IMR-90 (cell line): ENCODE data around the gene TNFRSF21. TPM values are rescaled to one million over a fixed set of nuclear protein-coding genes. Genes with fewer than 3 reads are reported as not detected.

Experiments
- ATAC-seq: fragments of 200-7000 bp; cut with Tn5 transposase; 2 replicates; pipeline ENCODE4 v1.9.1; 2020; ENCODE audit warnings: low read depth, mild to moderate bottlenecking, moderate library complexity
- BruUV-seq: library from RNA; stranded (reverse); fragments of 400-500 nt; replicated peaks from 2 replicates; lab custom pipeline; 2021; lab: Mats Ljungman, UMichigan
- CTCF ChIA-PET: fragments of 300-600 bp; formaldehyde crosslinking; extraction: SDS; loops from one replicate; lab custom pipeline; 2021; ENCODE audit warnings: antibody characterized with exemption; lab: Yijun Ruan, JAX
- POLR2A ChIA-PET: fragments of 300-600 bp; sonication (Branson Sonifier 250); formaldehyde crosslinking; loops from one replicate; lab custom pipeline; 2022; ENCODE audit warnings: antibody characterized with exemption; ENCODE audit not compliant: unreplicated experiment; lab: Charles Lee
- DNase-seq: peaks from one replicate; pipeline ENCODE4 v3.0.0; 2013
- H2AFZ ChIP-seq: replicated peaks from 2 replicates; pipeline ENCODE3; 2013; ENCODE audit warnings: low read length, mild to moderate bottlenecking; ENCODE audit not compliant: poor library complexity
- H2AK5ac ChIP-seq: 2 replicates; pipeline ENCODE4 v1.6.1; 2013; ENCODE audit warnings: low read depth, low read length, inconsistent platforms
- H2AK9ac ChIP-seq: replicated peaks from 2 replicates; pipeline ENCODE3; 2013; ENCODE audit warnings: mild to moderate bottlenecking, low read depth, low read length, moderate library complexity; ENCODE audit not compliant: poor library complexity
- H2BK120ac ChIP-seq: 2 replicates; pipeline ENCODE4 v1.6.1; 2013; ENCODE audit warnings: low read depth, low read length, inconsistent platforms
- H2BK15ac ChIP-seq: 3 replicates; pipeline ENCODE4 v1.6.1; 2013; ENCODE audit warnings: low read depth, low read length, inconsistent platforms
- H2BK20ac ChIP-seq: 2 replicates; pipeline ENCODE4 v1.6.1; 2013; ENCODE audit warnings: low read depth, mild to moderate bottlenecking, inconsistent platforms, low read length, moderate library complexity
- H2BK5ac ChIP-seq: 2 replicates; pipeline ENCODE4 v1.6.1; 2013; ENCODE audit warnings: mild to moderate bottlenecking, low read depth, low read length, inconsistent platforms; ENCODE audit not compliant: poor library complexity, severe bottlenecking
- H3K14ac ChIP-seq: replicated peaks from 2 replicates; pipeline ENCODE4 v1.6.1; 2013; ENCODE audit warnings: low read depth, low read length, inconsistent platforms
- H3K18ac ChIP-seq: 2 replicates; pipeline ENCODE4 v1.6.1; 2013; ENCODE audit warnings: low read depth, low read length, control low read depth
- H3K23ac ChIP-seq: 2 replicates; pipeline ENCODE4 v1.6.1; 2013; ENCODE audit warnings: low read depth, low read length, inconsistent platforms
- H3K27ac ChIP-seq: 2 replicates; pipeline ENCODE4 v1.5.1; 2013; ENCODE audit warnings: mild to moderate bottlenecking, control low read depth, low read length; ENCODE audit not compliant: insufficient read depth
- H3K27me3 ChIP-seq: 2 replicates; pipeline ENCODE4 v1.6.1; 2013; ENCODE audit warnings: low read length; ENCODE audit not compliant: control insufficient read depth, insufficient read depth
- H3K36me3 ChIP-seq: 2 replicates; pipeline ENCODE4 v1.6.1; 2013; ENCODE audit warnings: low read length, mixed read lengths; ENCODE audit not compliant: control insufficient read depth, insufficient read depth
- H3K4ac ChIP-seq: 2 replicates; pipeline ENCODE4 v1.6.1; 2013; ENCODE audit warnings: low read depth, low read length, inconsistent platforms
- H3K4me1 ChIP-seq: 2 replicates; pipeline ENCODE4 v1.6.1; 2013; ENCODE audit warnings: low read length, mixed read lengths; ENCODE audit not compliant: control insufficient read depth, insufficient read depth
- H3K4me2 ChIP-seq: 2 replicates; pipeline ENCODE4 v1.6.1; 2013; ENCODE audit warnings: low read depth, mild to moderate bottlenecking, control low read depth, low read length, moderate library complexity
- H3K4me3 ChIP-seq: 2 replicates; pipeline ENCODE4 v1.5.1; 2013; ENCODE audit warnings: low read depth, mild to moderate bottlenecking, control low read depth, low read length, moderate library complexity; ENCODE audit not compliant: insufficient read depth
- H3K56ac ChIP-seq: 2 replicates; pipeline ENCODE4 v1.6.1; 2013; ENCODE audit warnings: low read length, inconsistent platforms; ENCODE audit not compliant: insufficient read depth; ENCODE audit errors: extremely low read depth
- H3K79me1 ChIP-seq, 2 experiments: 2 replicates each; pipeline ENCODE4 v1.6.1; 2013; ENCODE audit warnings: low read length in 2 of 2, inconsistent platforms in 1 of 2, low read depth in 1 of 2
- H3K9ac ChIP-seq: 2 replicates; pipeline ENCODE4 v1.6.1; 2013; ENCODE audit warnings: low read depth, low read length, control low read depth
- H3K9me1 ChIP-seq: 2 replicates; pipeline ENCODE4 v1.6.1; 2013; ENCODE audit warnings: low read length, inconsistent platforms; ENCODE audit not compliant: insufficient read depth
- H3K9me3 ChIP-seq: 2 replicates; pipeline ENCODE4 v1.6.1; 2013; ENCODE audit warnings: low read length; ENCODE audit not compliant: control insufficient read depth, insufficient read depth
- H4K20me1 ChIP-seq: 2 replicates; pipeline ENCODE4 v1.6.1; 2013; ENCODE audit warnings: low read length, inconsistent platforms; ENCODE audit not compliant: insufficient read depth
- H4K5ac ChIP-seq: 2 replicates; pipeline ENCODE4 v1.6.1; 2013; ENCODE audit warnings: mild to moderate bottlenecking, low read depth, low read length, control low read depth
- H4K8ac ChIP-seq, 2 experiments: 2 replicates each; pipeline ENCODE4 v1.6.1; 2013; ENCODE audit warnings: low read depth in 2 of 2, low read length in 2 of 2, control low read depth in 1 of 2, inconsistent platforms in 1 of 2
- H4K91ac ChIP-seq: 2 replicates; pipeline ENCODE4 v1.6.1; 2013; ENCODE audit warnings: low read depth, low read length, inconsistent platforms; ENCODE audit not compliant: insufficient read depth
- BHLHE40 ChIP-seq: fragments of 150-350 bp; IDR thresholded peaks from 2 replicates; pipeline ENCODE4 v1.6.1; 2016; ENCODE audit warnings: mild to moderate bottlenecking, low read depth, low read length
- CHD1 ChIP-seq: IDR thresholded peaks from 2 replicates; pipeline ENCODE4 v1.6.1; 2012; ENCODE audit warnings: low read depth, low read length, improper control_type of control experiment
- CTCF ChIP-seq: conservative IDR thresholded peaks from 2 replicates; pipeline ENCODE4 v1.5.1; 2012; ENCODE audit warnings: mild to moderate bottlenecking, low read depth, low read length, improper control_type of control experiment
- FOS ChIP-seq: fragments of 150-350 bp; IDR thresholded peaks from 2 replicates; pipeline ENCODE4 v1.6.1; 2016; ENCODE audit warnings: low read depth, low read length
- MAZ ChIP-seq: IDR thresholded peaks from 2 replicates; pipeline ENCODE4 v1.6.1; 2012; ENCODE audit warnings: low read depth, mild to moderate bottlenecking, low read length, improper control_type of control experiment, moderate library complexity, borderline replicate concordance
- MXI1 ChIP-seq: IDR thresholded peaks from 2 replicates; pipeline ENCODE4 v1.6.1; 2012; ENCODE audit warnings: low read depth, mild to moderate bottlenecking, low read length, moderate library complexity, borderline replicate concordance
- NFE2L2 ChIP-seq: fragments of 150-350 bp; IDR thresholded peaks from 2 replicates; pipeline ENCODE4 v1.6.1; 2016; ENCODE audit warnings: low read depth, mild to moderate bottlenecking, low read length
- POLR2A ChIP-seq: IDR thresholded peaks from 2 replicates; pipeline ENCODE4 v1.6.1; 2012; ENCODE audit warnings: mild to moderate bottlenecking, low read depth, low read length
- RAD21 ChIP-seq: IDR thresholded peaks from 2 replicates; pipeline ENCODE4 v1.6.1; 2012; ENCODE audit warnings: low read length, improper control_type of control experiment
- RCOR1 ChIP-seq: IDR thresholded peaks from 2 replicates; pipeline ENCODE4 v1.6.1; 2012; ENCODE audit warnings: mild to moderate bottlenecking, low read length, improper control_type of control experiment; ENCODE audit not compliant: insufficient replicate concordance
- RFX5 ChIP-seq: IDR thresholded peaks from 2 replicates; pipeline ENCODE4 v1.8.0; 2012; ENCODE audit warnings: low read depth, mild to moderate bottlenecking, low read length, moderate library complexity
- SMC3 ChIP-seq: fragments of 150-350 bp; IDR thresholded peaks from 2 replicates; pipeline ENCODE4 v1.6.1; 2016; ENCODE audit warnings: low read depth, mild to moderate bottlenecking, antibody characterized with exemption, low read length, moderate library complexity
- USF2 ChIP-seq: fragments of 150-350 bp; IDR thresholded peaks from 2 replicates; pipeline ENCODE4 v1.6.1; 2017; ENCODE audit warnings: mild to moderate bottlenecking, antibody characterized with exemption, low read length, low read depth
- WGBS, 2 experiments: methylation state at CpG; one replicate each; pipeline versions ENCODE4 v1.1.5 to v1.1.7; 2013; ENCODE audit warnings: missing lambda C conversion rate in 2 of 2; ENCODE audit not compliant: insufficient read length in 1 of 2; ENCODE audit errors: extremely low coverage in 2 of 2; 5-methylcytosine and 5-hydroxymethylcytosine counted together
- dilution Hi-C: fragments of 300-500 bp; cut with HindIII; formaldehyde crosslinking; loops from one replicate; pipeline ENCODE4 v1.14.3; 2018; ENCODE audit warnings: low sequenced_read_pairs; ENCODE audit not compliant: unreplicated experiment
- in situ Hi-C: fragments of 300-500 bp; cut with MboI; formaldehyde crosslinking; loops from 3 replicates; pipeline ENCODE4 v1.14.3; 2019; ENCODE audit warnings: low sequenced_read_pairs, inconsistent platforms, mixed read lengths
- intact Hi-C: fragments of 100-400 bp; cut with micrococcal nuclease; formaldehyde crosslinking; loops from 2 replicates; pipeline ENCODE4 v1.10.0; 2022
- polyA plus RNA-seq, 3 experiments: library from polyadenylated mRNA; depleted of rRNA; stranded (reverse); fragments of >200 nt; gene quantifications; 2 replicates each; pipeline ENCODE4 v1.2.3, GENCODE V29; 2012; ENCODE audit warnings: low replicate concordance in 1 of 3
- total RNA-seq: library from RNA; depleted of rRNA; stranded (reverse); fragments of >200 nt; gene quantifications from 2 replicates; pipeline ENCODE4 v1.2.3, GENCODE V29; 2012

TNFRSF21 gene
- total and polyA plus RNA-seq, 2 of the 4 experiments (the other 2 are of a cell fraction): 2.9 to 6.9 TPM

- no peaks in the 10 kb centered on the region for H3K9me1 ChIP-seq
- no peaks in the 10 kb centered on the region for H3K36me3 ChIP-seq
- H3K4ac ChIP-seq: no peak overlapping the region
- H2BK20ac ChIP-seq: no peak overlapping the region
- no peak overlapping the region for H3K4me2 ChIP-seq
- POLR2A ChIA-PET: no interaction called here
- H3K56ac ChIP-seq: no peak overlapping the region
- no peak overlapping the region for H3K4me3 ChIP-seq
- H2AK9ac ChIP-seq: no peak overlapping the region
- H3K27ac ChIP-seq: no peak overlapping the region
- no peak overlapping the region for H4K5ac ChIP-seq
- no peak overlapping the region for H2BK15ac ChIP-seq
- no peak overlapping the region for H3K9ac ChIP-seq
- CTCF ChIA-PET: no interaction called here
- no CpG with 5 or more reads among the region's 1 CpG for WGBS, 2 experiments
- no peak overlapping the region for H2AK5ac ChIP-seq
- H3K9me3 ChIP-seq: no peaks in the 10 kb centered on the region
- ATAC-seq (no peak), DNase-seq (no peak)
- H4K91ac ChIP-seq: no peak overlapping the region
- no peak overlapping the region for H2BK5ac ChIP-seq
- intact Hi-C loops: no loop called here
- no peak overlapping the region for H3K14ac ChIP-seq
- dilution Hi-C loops: no loop called here
- no peak overlapping the region for H4K8ac ChIP-seq
- TF ChIP-seq CHD1 (no peak), FOS (no peak), BHLHE40 (no peak), RCOR1 (no peak), MAZ (no peak), CTCF (no peak), MXI1 (no peak), POLR2A (no peak), SMC3 (no peak), NFE2L2 (no peak), USF2 (no peak), RAD21 (no peak), RFX5 (no peak)
- H3K4me1 ChIP-seq: no peaks in the 10 kb centered on the region
- peaks cover 3% of the 10 kb centered on the region; the same call in 1 of the 2 replicates for H3K27me3 ChIP-seq
- no peak overlapping the region for H3K23ac ChIP-seq
- no peak overlapping the region for H2AFZ ChIP-seq
- H2BK120ac ChIP-seq: no peak overlapping the region
- in situ Hi-C loops: no loop called here
- BruUV-seq: no TSS peak
- no peaks in the 10 kb centered on the region for H3K79me1 ChIP-seq
- no peaks in the 10 kb centered on the region for H4K20me1 ChIP-seq
- H3K18ac ChIP-seq: no peak overlapping the region
Observed at GRCh38 chr6:47353871-47354270, 44.2 kb upstream of the TNFRSF21 start.
